Activated naive CD8-positive, alpha-beta T cell treated with anti-CD3 and anti-CD28 coated beads, Interleukin-2, amount 10 ng/mL, durations not matched to agents 7 days and 5 days (primary cell): ENCODE data around the gene PRICKLE2. TPM values are rescaled to one million over a fixed set of nuclear protein-coding genes. Genes with fewer than 3 reads are reported as not detected.

Experiments used
- ATAC-seq: fragments of 150-1000 bp; cut with Tn5 transposase; one replicate; pipeline ENCODE4 v1.10.0; 2021; ENCODE audit warnings: low read depth, moderate library complexity
- POLR2A ChIA-PET: fragments of 350-600 bp; sonication (Branson Sonifier 250); formaldehyde crosslinking; loops from one replicate; lab custom pipeline; 2021; ENCODE audit warnings: antibody characterized with exemption; lab: Charles Lee
- DNase-seq: peaks from one replicate; pipeline ENCODE4 v3.0.0; 2021
- H3K27ac Mint-ChIP-seq: one replicate; pipeline ENCODE4 v1.8.0; 2022; ENCODE audit warnings: mild to moderate bottlenecking, mixed read lengths
- H3K27me3 Mint-ChIP-seq: one replicate; pipeline ENCODE4 v1.8.0; 2022; ENCODE audit warnings: mild to moderate bottlenecking, moderate library complexity, mixed read lengths
- H3K36me3 Mint-ChIP-seq: one replicate; pipeline ENCODE4 v1.8.0; 2021; ENCODE audit warnings: mild to moderate bottlenecking, mixed read lengths
- H3K4me1 Mint-ChIP-seq: one replicate; pipeline ENCODE4 v1.8.0; 2021; ENCODE audit warnings: mixed read lengths
- H3K4me3 Mint-ChIP-seq: one replicate; pipeline ENCODE4 v1.8.0; 2022; ENCODE audit warnings: mild to moderate bottlenecking, moderate library complexity, mixed read lengths
- H3K9me3 Mint-ChIP-seq: one replicate; pipeline ENCODE4 v1.8.0; 2021; ENCODE audit warnings: mixed read lengths
- total RNA-seq, 2 experiments: library from RNA; stranded (reverse); gene quantifications; one replicate each; pipeline ENCODE4 v1.2.3, GENCODE V29; 2021

PRICKLE2 gene
- total RNA-seq, 2 experiments from 2014 or later = not detected

DNA sequence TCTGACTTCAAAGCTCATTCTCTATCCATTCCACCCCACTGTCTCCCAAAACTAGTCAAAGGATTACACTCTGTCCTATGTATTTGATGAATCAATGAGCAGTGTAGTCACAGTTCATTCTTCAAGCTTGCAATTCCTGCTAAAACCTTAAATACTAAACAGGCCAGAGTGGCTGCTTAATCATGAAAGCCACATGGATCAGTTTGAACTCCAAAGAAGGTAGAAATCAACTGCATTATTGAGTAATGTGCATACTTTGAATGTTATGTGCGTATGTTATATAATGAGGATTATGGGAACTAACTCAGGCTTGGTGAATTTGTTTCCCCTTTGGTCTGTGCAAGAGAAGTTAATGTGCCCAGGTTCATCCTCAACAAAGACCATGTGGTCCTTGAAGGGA lies 45.4 kb downstream of the PRICKLE2 start:
- ATAC-seq = no peak
- no peak for DNase-seq
- Mint-ChIP-seq H3K36me3 (no peaks in the 10 kb centered on the region), H3K27ac (no peak overlapping the region), H3K9me3 (no peaks in the 10 kb centered on the region), H3K4me1 (no peaks in the 10 kb centered on the region), H3K4me3 (no peak overlapping the region), H3K27me3 (peaks cover 5% of the 10 kb centered on the region)
- POLR2A ChIA-PET = no interaction called here

DNA sequence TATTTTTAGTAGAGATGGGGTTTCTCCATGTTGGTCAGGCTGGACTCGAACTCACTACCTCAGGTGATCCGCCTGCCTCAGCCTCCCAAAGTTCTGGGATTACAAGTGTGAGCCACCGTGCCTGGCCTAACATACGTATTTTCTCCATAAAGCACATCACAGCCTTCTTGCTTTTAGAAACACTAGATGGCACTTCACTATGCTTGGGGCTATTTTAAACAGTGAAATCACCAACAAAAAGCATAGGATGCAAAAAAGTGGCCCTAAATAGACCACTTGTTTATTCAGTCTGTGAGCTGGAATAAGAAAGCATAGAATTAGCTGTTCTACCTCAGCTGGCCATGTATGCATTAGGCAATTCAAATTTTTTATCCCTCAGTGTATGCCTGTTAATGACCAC lies 46.0 kb downstream of the PRICKLE2 start:
- no peak for DNase-seq
- Mint-ChIP-seq H3K4me1 (no peaks in the 10 kb centered on the region), H3K9me3 (no peaks in the 10 kb centered on the region), H3K27ac (no peak overlapping the region), H3K4me3 (no peak overlapping the region), H3K36me3 (no peaks in the 10 kb centered on the region), H3K27me3 (peaks cover 5% of the 10 kb centered on the region)
- ATAC-seq = no peak
- POLR2A ChIA-PET = no interaction called here

DNA sequence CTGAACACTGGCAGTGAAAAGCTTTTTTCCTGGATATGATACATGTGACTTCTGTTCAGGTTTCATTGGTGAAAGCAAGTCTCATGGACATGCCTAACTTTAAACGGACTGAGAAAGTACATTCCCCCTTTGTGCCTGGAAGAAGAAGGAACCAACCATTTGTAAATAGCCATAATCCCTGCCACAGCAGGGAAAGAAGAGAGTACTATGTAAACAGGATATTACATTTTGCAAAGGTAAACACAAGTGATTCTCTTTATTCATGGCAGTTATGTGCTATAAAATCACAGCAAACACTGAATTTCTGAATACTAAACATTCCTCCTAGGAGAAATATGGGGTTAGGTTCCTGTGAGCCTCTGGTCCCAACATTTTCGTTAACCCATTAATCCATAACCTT lies 46.8 kb downstream of the PRICKLE2 start:
- Mint-ChIP-seq H3K9me3 (no peaks in the 10 kb centered on the region), H3K4me3 (no peak overlapping the region), H3K27ac (no peak overlapping the region), H3K4me1 (no peaks in the 10 kb centered on the region), H3K36me3 (no peaks in the 10 kb centered on the region), H3K27me3 (peaks cover 5% of the 10 kb centered on the region)
- POLR2A ChIA-PET = no interaction called here
- DNase-seq (no peak), ATAC-seq (no peak)

DNA sequence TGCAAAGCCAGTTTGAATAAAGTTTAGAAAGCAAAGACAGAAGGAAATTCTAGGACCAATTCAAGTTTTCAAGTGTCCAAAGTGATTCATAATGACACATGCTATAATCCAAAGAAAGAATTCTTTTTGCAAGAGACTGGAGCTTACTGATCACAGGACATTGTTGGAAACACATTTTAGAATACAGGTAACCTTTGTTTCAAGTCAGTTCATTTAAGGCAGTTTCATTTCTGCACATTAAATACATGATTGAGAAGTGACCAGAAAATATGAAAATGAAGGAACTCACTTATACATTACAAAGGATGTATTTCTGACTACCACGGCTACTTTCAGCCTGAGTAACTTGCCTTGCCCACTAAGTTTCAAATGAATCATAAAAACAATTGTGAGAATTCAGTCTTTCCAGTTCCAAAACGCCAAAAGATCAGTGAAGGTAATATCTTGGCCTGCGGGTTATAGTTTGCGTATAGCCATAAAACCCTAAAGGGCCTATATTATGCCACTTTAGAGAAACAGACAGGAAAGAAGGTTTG lies 48.7 kb downstream of the PRICKLE2 start:
- H3K9me3 Mint-ChIP-seq = no peaks in the 10 kb centered on the region
- ATAC-seq = no peak
- DNase-seq = no peak
- no peaks in the 10 kb centered on the region for H3K4me1 Mint-ChIP-seq
- H3K36me3 Mint-ChIP-seq = no peaks in the 10 kb centered on the region
- POLR2A ChIA-PET = no interaction called here
- no peak overlapping the region for H3K27ac Mint-ChIP-seq
- H3K27me3 Mint-ChIP-seq = peaks cover 5% of the 10 kb centered on the region
- no peak overlapping the region for H3K4me3 Mint-ChIP-seq

DNA sequence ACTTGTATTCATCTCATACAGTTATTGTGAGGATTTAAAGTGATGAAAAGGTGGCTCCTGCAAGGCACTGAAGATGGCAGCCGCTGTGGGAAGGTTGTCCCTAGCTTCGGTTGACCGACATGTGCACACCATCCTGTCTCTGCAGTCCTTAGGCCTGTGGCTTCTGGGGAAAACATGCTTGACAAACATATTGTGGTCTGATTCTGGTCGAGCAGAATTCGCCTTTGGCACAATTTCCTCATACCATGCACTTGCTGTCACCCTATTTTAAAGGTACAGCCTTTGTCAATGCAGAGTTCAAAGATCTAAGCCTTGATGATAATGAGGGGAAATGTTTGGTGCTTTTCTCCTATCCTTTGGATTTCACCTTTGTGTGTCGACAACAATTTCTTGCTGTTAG lies 50.9 kb downstream of the PRICKLE2 start:
- no peaks in the 10 kb centered on the region for H3K9me3 Mint-ChIP-seq
- POLR2A ChIA-PET = no interaction called here
- H3K4me3 Mint-ChIP-seq = no peak overlapping the region
- no peaks in the 10 kb centered on the region for H3K27me3 Mint-ChIP-seq
- no peak overlapping the region for H3K27ac Mint-ChIP-seq
- DNase-seq = no peak
- no peaks in the 10 kb centered on the region for H3K4me1 Mint-ChIP-seq
- no peak for ATAC-seq
- H3K36me3 Mint-ChIP-seq = no peaks in the 10 kb centered on the region

DNA sequence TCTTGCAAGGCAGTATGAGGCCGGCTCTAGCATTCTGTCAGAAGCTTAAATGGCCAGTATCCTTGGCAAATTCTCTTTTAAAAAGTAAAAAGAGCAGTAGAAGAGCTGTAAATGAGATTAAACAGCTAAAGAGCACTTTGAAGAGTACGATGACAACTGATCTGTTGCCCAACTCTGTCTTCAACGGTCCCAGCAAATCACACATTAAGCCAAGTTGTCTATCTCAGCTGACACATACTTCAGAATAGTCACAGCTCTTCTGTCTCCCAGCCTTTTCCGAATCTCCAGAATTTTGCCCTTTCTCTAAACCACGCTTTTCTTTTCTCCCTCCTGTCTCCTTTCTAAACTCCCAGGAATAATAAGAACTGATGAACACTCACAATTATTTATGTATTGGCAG lies 51.7 kb downstream of the PRICKLE2 start:
- no peak overlapping the region for H3K27ac Mint-ChIP-seq
- H3K9me3 Mint-ChIP-seq = no peaks in the 10 kb centered on the region
- ATAC-seq (no peak), DNase-seq (no peak)
- no peaks in the 10 kb centered on the region for H3K27me3 Mint-ChIP-seq
- no peaks in the 10 kb centered on the region for H3K36me3 Mint-ChIP-seq
- no peak overlapping the region for H3K4me3 Mint-ChIP-seq
- H3K4me1 Mint-ChIP-seq = no peaks in the 10 kb centered on the region
- POLR2A ChIA-PET = no interaction called here

DNA sequence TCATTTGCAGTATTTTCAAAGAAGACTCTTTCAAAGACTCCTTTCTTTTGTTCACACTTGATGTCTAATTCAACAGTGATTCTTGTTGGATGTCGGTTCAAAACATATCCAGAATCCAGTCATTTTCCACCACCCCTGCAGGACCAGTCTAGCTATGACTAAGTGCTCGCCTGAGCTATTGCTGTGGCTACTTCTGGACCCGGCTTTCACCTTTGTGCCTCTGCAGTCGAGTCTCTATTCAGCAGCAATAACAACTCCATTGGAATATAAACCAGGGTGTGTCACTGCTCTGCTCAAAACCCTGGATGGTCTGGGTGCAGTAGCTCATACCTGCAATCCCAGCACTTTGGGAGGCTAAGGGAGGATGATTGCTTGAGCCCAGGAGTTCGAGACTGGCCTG lies 55.0 kb downstream of the PRICKLE2 start:
- Mint-ChIP-seq H3K9me3 (no peaks in the 10 kb centered on the region), H3K36me3 (no peaks in the 10 kb centered on the region), H3K27ac (no peak overlapping the region), H3K27me3 (no peaks in the 10 kb centered on the region), H3K4me1 (no peaks in the 10 kb centered on the region), H3K4me3 (no peak overlapping the region)
- no peak for ATAC-seq
- POLR2A ChIA-PET = no interaction called here
- DNase-seq = no peak

DNA sequence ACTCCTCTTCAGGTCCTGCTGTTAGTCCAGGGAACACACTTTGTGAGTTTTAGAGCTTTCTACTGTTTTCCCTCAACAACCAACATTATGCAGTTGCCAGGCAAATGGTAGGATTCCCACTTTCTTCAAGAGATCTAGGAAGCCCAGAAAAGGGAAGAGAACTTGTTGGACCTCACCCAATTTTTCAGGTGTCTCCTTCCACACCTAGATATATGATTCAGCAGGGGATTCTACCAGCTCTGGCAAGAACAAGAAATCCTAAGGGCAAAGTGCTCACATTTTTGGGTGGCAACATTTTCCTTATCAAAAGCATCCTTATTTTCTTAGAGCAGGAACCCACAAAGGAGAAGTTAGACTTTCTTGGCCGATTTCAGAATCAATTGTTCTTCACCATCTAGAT lies 57.4 kb downstream of the PRICKLE2 start:
- POLR2A ChIA-PET = no interaction called here
- no peaks in the 10 kb centered on the region for H3K36me3 Mint-ChIP-seq

DNA sequence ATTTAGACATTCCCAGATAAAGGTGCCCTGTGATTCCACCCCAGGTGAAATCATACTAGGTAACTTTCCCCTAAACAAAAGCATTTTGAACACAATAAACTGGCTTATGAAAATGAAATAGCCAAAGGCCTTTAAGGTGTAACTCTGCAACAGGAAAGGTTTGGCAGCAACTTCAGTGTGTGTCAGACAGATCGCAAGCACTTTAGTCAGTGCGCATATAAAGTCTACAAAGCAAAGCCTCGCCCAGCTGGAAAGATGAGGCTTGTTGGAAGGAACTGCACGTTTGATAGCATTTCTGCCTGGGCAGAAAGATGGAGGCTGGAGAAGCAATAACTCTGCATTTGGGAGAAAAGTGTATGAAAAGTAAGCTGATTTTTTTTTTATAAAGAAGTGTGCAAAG lies 57.9 kb downstream of the PRICKLE2 start:
- no peak for ATAC-seq
- H3K27me3 Mint-ChIP-seq = no peaks in the 10 kb centered on the region
- POLR2A ChIA-PET = no interaction called here

More for the DNA sequence above, 57.4 kb downstream of the PRICKLE2 start:
- no peak overlapping the region for H3K27ac Mint-ChIP-seq
- ATAC-seq = no peak
- no peaks in the 10 kb centered on the region for H3K4me1 Mint-ChIP-seq
- no peaks in the 10 kb centered on the region for H3K27me3 Mint-ChIP-seq
- H3K9me3 Mint-ChIP-seq = no peaks in the 10 kb centered on the region
- no peak overlapping the region for H3K4me3 Mint-ChIP-seq
- no peak for DNase-seq

DNA sequence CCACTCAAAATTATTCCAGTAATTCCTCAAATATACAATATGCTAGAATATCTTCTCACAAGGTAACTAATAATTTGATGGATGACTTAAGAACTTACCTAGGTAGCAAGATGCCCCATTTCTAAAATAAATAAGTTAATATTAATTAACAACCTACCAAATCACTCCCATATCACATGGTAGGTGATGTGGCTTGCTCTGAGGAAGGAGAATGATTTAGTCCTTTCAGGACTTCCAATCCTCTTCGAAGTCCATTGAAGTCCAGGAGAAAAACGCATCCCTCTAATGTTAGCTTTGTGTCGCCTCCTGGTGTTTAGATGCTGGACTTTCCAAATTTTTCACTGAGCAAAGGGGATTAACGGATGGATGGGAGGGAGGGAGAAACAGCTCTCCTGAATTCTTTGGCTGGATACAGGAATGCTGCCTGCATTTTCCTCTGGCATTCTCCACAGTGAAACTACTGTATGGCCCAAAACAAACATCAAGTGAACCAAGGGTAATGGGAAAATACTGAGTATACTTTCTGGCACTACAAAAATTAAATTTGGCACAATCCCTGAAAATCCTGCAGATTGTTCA lies 58.6 kb downstream of the PRICKLE2 start:
- Mint-ChIP-seq H3K27me3 (no peaks in the 10 kb centered on the region), H3K27ac (no peak overlapping the region), H3K4me3 (no peak overlapping the region), H3K9me3 (no peaks in the 10 kb centered on the region), H3K36me3 (no peaks in the 10 kb centered on the region), H3K4me1 (no peaks in the 10 kb centered on the region)
- POLR2A ChIA-PET = no interaction called here
- ATAC-seq (no peak), DNase-seq (no peak)

More for the DNA sequence above, 57.9 kb downstream of the PRICKLE2 start:
- DNase-seq = no peak
- no peaks in the 10 kb centered on the region for H3K36me3 Mint-ChIP-seq
- H3K4me1 Mint-ChIP-seq = no peaks in the 10 kb centered on the region
- H3K9me3 Mint-ChIP-seq = no peaks in the 10 kb centered on the region
- no peak overlapping the region for H3K27ac Mint-ChIP-seq
- H3K4me3 Mint-ChIP-seq = no peak overlapping the region

DNA sequence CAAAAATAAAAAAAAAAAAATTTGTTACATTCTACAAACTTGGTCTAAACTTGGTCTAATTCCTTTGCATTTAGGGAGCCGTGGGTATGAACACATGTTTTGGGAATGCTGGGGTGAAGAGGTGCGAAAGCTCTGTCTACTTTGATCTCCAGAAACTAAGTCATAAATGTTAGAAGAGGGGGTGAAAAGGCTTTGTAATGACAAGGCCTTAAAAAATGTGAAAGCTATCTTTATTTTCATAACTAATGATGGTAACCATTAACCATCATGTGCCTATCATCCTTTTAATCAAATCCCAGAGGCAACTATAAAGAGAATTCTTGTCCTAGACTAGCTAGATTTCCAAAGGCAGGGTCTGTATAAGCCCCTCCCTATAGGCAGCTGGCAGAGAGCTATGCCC lies 60.9 kb downstream of the PRICKLE2 start:
- POLR2A ChIA-PET = no interaction called here
- Mint-ChIP-seq H3K4me1 (no peaks in the 10 kb centered on the region), H3K27me3 (peaks cover 5% of the 10 kb centered on the region), H3K9me3 (no peaks in the 10 kb centered on the region), H3K27ac (no peak overlapping the region), H3K36me3 (no peaks in the 10 kb centered on the region), H3K4me3 (no peak overlapping the region)
- ATAC-seq (no peak), DNase-seq (no peak)

DNA sequence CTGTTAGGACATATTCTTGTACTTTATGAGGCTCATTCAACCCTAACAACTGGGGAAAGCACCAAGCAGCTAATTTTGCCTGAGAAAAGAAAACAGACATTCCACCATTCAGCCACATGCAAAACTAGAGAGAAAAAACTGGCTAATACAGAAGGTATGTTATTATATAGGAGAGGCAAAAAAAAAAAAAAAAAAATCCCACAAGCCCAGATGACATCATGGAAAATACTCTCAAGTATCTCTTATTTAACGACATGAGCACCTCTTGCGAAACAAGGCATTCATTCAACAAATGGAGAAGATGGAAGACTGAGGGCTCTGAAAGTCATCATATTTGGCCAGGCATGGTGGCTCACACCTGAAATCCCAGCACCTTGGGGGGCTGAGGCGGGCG lies 61.5 kb downstream of the PRICKLE2 start:
- POLR2A ChIA-PET = no interaction called here
- H3K27ac Mint-ChIP-seq = no peak overlapping the region
- H3K4me3 Mint-ChIP-seq = no peak overlapping the region
- H3K4me1 Mint-ChIP-seq = no peaks in the 10 kb centered on the region
- DNase-seq (no peak), ATAC-seq (no peak)
- H3K27me3 Mint-ChIP-seq = peaks cover 5% of the 10 kb centered on the region
- H3K9me3 Mint-ChIP-seq = no peaks in the 10 kb centered on the region
- no peaks in the 10 kb centered on the region for H3K36me3 Mint-ChIP-seq

DNA sequence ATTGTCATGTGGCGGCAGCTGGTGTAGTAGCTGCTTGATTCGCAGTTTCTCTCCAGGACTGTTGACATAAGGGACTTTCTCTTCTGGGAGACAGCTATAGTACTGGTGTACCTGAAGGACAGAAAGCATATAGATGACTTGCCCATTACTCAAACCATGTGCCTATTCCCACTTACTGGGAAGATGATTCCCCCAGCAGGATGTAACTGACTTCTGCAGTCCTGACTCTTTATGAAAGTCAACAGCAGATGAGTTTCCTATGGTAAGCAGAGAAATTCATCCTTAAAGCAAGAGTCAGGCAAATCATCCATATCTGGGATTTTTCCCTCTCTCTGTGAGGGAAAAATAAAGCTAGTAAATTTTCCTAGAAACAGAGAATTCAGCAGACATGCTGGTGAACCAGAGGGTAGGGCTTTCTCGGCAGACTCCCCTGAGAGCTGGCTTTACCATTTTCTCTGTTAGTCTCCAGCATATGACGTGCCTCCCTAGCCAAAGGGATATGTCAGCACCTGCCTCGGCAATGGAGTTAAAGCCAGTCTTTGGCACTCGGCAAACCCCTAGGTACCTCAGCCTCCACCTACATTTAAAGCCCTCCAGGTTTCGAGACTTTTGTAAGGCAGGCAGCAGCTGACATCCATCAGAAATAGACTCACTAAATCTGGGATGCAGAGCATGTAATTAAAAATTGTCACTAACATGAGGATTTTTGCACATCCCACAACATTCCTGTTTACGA lies 62.1 kb downstream of the PRICKLE2 start:
- POLR2A ChIA-PET = no interaction called here
- no peaks in the 10 kb centered on the region for H3K4me1 Mint-ChIP-seq
- ATAC-seq (no peak), DNase-seq (no peak)
- H3K27ac Mint-ChIP-seq = no peak overlapping the region
- no peaks in the 10 kb centered on the region for H3K9me3 Mint-ChIP-seq
- H3K27me3 Mint-ChIP-seq = peaks cover 5% of the 10 kb centered on the region
- no peaks in the 10 kb centered on the region for H3K36me3 Mint-ChIP-seq
- no peak overlapping the region for H3K4me3 Mint-ChIP-seq

DNA sequence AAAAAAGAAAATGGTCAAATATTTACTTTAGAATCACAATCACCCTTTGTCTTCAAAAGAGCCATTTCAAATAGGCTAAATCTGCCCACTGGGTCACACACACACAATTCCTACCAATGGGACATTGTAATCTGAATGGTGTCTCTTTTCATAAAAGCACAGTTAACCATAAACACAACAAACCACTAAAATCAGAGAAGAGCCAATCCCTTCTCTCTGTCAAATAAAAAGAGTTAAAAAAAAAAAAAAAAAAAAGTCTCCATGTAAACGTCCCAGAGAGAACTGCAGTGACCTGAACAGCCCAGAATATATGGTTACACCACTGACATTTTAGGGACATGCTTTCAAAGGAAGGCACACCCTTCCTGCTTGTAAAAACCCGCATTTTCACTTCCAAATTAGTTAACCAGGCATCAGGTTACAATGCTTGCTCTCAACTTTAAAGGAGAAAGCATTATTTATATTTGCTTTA lies 63.7 kb downstream of the PRICKLE2 start:
- ATAC-seq (no peak), DNase-seq (no peak)
- H3K4me1 Mint-ChIP-seq = no peaks in the 10 kb centered on the region
- H3K27me3 Mint-ChIP-seq = peaks cover 5% of the 10 kb centered on the region
- POLR2A ChIA-PET = no interaction called here
- no peak overlapping the region for H3K27ac Mint-ChIP-seq
- H3K4me3 Mint-ChIP-seq = no peak overlapping the region
- H3K36me3 Mint-ChIP-seq = no peaks in the 10 kb centered on the region
- H3K9me3 Mint-ChIP-seq = no peaks in the 10 kb centered on the region
